GM12874 (cell line): ENCODE measurements around the gene MAST4.

ENCODE experiments used
- CTCF ChIP-seq: IDR thresholded peaks from 2 replicates; pipeline ENCODE4 v1.5.1; 2011; ENCODE audit warnings: low read depth, mild to moderate bottlenecking, control low read depth, low read length, moderate library complexity; ENCODE audit not compliant: insufficient read depth

Gene MAST4

GRCh38 chr5:67014957-67015400 is 418.8 kb downstream of the MAST4 start:
- no peak for TF ChIP-seq CTCF

GRCh38 chr5:67015541-67016191 is 419.5 kb downstream of the MAST4 start:
- no peak for TF ChIP-seq CTCF

- TF ChIP-seq CTCF = no peak
These were observed 423.1 kb downstream of the MAST4 start for GRCh38 chr5:67019065-67019845.

GRCh38 chr5:67020096-67020615 is 424.0 kb downstream of the MAST4 start:
- no peak for TF ChIP-seq CTCF

- TF ChIP-seq CTCF = no peak
These were observed 424.8 kb downstream of the MAST4 start for GRCh38 chr5:67021031-67021430.

- no peak for TF ChIP-seq CTCF
These were observed 425.3 kb downstream of the MAST4 start for GRCh38 chr5:67021521-67021920.

GRCh38 chr5:67021962-67022361 is 425.8 kb downstream of the MAST4 start:
- no peak for TF ChIP-seq CTCF
